Kidney epithelial cell (primary cell): ENCODE measurements around the gene SHLD1. TPM values are rescaled to one million over a fixed set of nuclear protein-coding genes. Genes with fewer than 3 reads are reported as not detected.

Source experiments
- DNase-seq: peaks from one replicate; pipeline ENCODE4 v3.0.0-alpha.2; 2010; ENCODE audit warnings: low read depth
- H3K27me3 ChIP-seq: 2 replicates; pipeline ENCODE4 v1.6.0; 2011; ENCODE audit warnings: low read length; ENCODE audit not compliant: control insufficient read depth, insufficient read depth
- H3K36me3 ChIP-seq: 2 replicates; pipeline ENCODE4 v1.5.1; 2011; ENCODE audit warnings: low read length; ENCODE audit not compliant: control insufficient read depth, insufficient read depth
- H3K4me3 ChIP-seq: 2 replicates; pipeline ENCODE4 v1.5.1; 2011; ENCODE audit warnings: low read depth, mild to moderate bottlenecking, control low read depth, low read length
- CTCF ChIP-seq: IDR thresholded peaks from 2 replicates; pipeline ENCODE4 v1.5.1; 2011; ENCODE audit warnings: mild to moderate bottlenecking, moderate library complexity, low read length, control low read depth, inconsistent platforms; ENCODE audit not compliant: insufficient read depth, poor library complexity, severe bottlenecking
- total RNA-seq: library from RNA; depleted of rRNA; stranded (reverse); fragments of >200 nt; gene quantifications from 2 replicates; pipeline ENCODE4 v1.2.3, GENCODE V29; 2015

SHLD1 gene
- total RNA-seq, 1 donor from 2014 or later: 1.3 TPM

GRCh38 chr20:5908981-5909380 is 158.8 kb downstream of the SHLD1 start:
- Histone ChIP-seq H3K4me3 (no peak overlapping the region), H3K36me3 (no peaks in the 10 kb centered on the region), H3K27me3 (peaks cover 8% of the 10 kb centered on the region)
- DNase-seq: no peak
- no peak for TF ChIP-seq CTCF

- H3K4me3 ChIP-seq: no peak overlapping the region
- no peak for DNase-seq
- TF ChIP-seq CTCF: no peak
- no peaks in the 10 kb centered on the region for H3K36me3 ChIP-seq
- H3K27me3 ChIP-seq: peaks cover 6% of the 10 kb centered on the region
Observed at GRCh38 chr20:5910186-5910585, 160.0 kb downstream of the SHLD1 start.

GRCh38 chr20:5913166-5913565 is 163.0 kb downstream of the SHLD1 start:
- H3K4me3 ChIP-seq: no peak overlapping the region
- H3K36me3 ChIP-seq: no peaks in the 10 kb centered on the region
- no peak for DNase-seq
- no peak for TF ChIP-seq CTCF
- H3K27me3 ChIP-seq: peaks cover 6% of the 10 kb centered on the region

Other genes starting within 250 kb of the SHLD1 start
- 10.2 and 10.3 TPM in 2 replicates for gene GPCPD1, start 139.4 kb upstream of the SHLD1 start, total RNA-seq
- gene CHGB, start 161.1 kb downstream of the SHLD1 start, total RNA-seq: 0.17 and 1.4 TPM in 2 replicates
- 12.7 and 18.0 TPM in 2 replicates for gene TRMT6, start 200.1 kb downstream of the SHLD1 start, total RNA-seq
- 5.1 and 6.1 TPM in 2 replicates for gene MCM8, start 200.3 kb downstream of the SHLD1 start, total RNA-seq